SIG-M5 (cell line): ENCODE results near the gene TMCC3.
A peak's percentile ranks its signal among the peaks of the same experiment; 100 is the strongest.
"Not testable (repeated sequence)": the region's sequence is repeated elsewhere in the genome, so short reads cannot be mapped to it uniquely, and the experiment has no call there.

Experiments
- DNase-seq: peaks from one replicate; lab custom pipeline; 2025; lab: John Stamatoyannopoulos, UW

TMCC3 gene

GRCh38 chr12:94650143-94651056, at the start of gene TMCC3:
Gene TMCC3, minus strand, starts transcription at chr12:94650557. Its CDS starts 127 bp downstream, at chr12:94650430.
- no peak for DNase-seq

GRCh38 chr12:94699801-94700200, 49.4 kb upstream of the TMCC3 start:
- DNase-seq = no peak

GRCh38 chr12:94698578-94698977, 48.2 kb upstream of the TMCC3 start:
- no peak for DNase-seq

GRCh38 chr12:94697631-94698030, 47.3 kb upstream of the TMCC3 start:
- no peak for DNase-seq

GRCh38 chr12:94694732-94695131, 44.4 kb upstream of the TMCC3 start:
- no peak for DNase-seq

- DNase-seq = not testable (repeated sequence)
Observed at GRCh38 chr12:94692826-94693225, 42.5 kb upstream of the TMCC3 start.

GRCh38 chr12:94690198-94690771, 39.9 kb upstream of the TMCC3 start:
- no peak for DNase-seq

GRCh38 chr12:94689646-94690036, 39.3 kb upstream of the TMCC3 start:
- DNase-seq = no peak

- DNase-seq = peak; percentile 28
Observed at GRCh38 chr12:94689002-94689645, 38.8 kb upstream of the TMCC3 start.

- DNase-seq = no peak
Observed at GRCh38 chr12:94687891-94688290, 37.5 kb upstream of the TMCC3 start.

- DNase-seq = no peak
Observed at GRCh38 chr12:94686834-94687628, 36.7 kb upstream of the TMCC3 start.

GRCh38 chr12:94684416-94685142, 34.2 kb upstream of the TMCC3 start:
- no peak for DNase-seq

GRCh38 chr12:94679554-94680195, 29.3 kb upstream of the TMCC3 start:
- DNase-seq = no peak

- DNase-seq = no peak
Observed at GRCh38 chr12:94678849-94679248, 28.5 kb upstream of the TMCC3 start.

- no peak for DNase-seq
Observed at GRCh38 chr12:94678379-94678778, 28.0 kb upstream of the TMCC3 start.

- no peak for DNase-seq
Observed at GRCh38 chr12:94677778-94678177, 27.4 kb upstream of the TMCC3 start.

- DNase-seq = no peak
Observed at GRCh38 chr12:94676922-94677321, 26.6 kb upstream of the TMCC3 start.

GRCh38 chr12:94676031-94676641, 25.8 kb upstream of the TMCC3 start:
- peak; percentile 83 for DNase-seq

GRCh38 chr12:94674835-94675234, 24.5 kb upstream of the TMCC3 start:
- DNase-seq = no peak

- no peak for DNase-seq
Observed at GRCh38 chr12:94674051-94674451, 23.7 kb upstream of the TMCC3 start.
